Activated B cell treated with CpG ODN at 0.5 μM for 24 hours (primary cell): ENCODE results near the gene NKAIN1. TPM values are rescaled to one million over a fixed set of nuclear protein-coding genes. Genes with fewer than 3 reads are reported as not detected.

Source experiments
- ATAC-seq: fragments of 200-7000 bp; cut with Tn5 transposase; one replicate; pipeline ENCODE4 v1.10.0; 2021; ENCODE audit warnings: low read depth, mild to moderate bottlenecking, moderate library complexity
- CTCF ChIA-PET: fragments of 350-600 bp; sonication (Branson Sonifier 250); formaldehyde crosslinking; loops from one replicate; lab custom pipeline; 2021; ENCODE audit warnings: antibody characterized with exemption; lab: Charles Lee
- POLR2A ChIA-PET: fragments of 350-600 bp; sonication (Branson Sonifier 250); formaldehyde crosslinking; loops from one replicate; lab custom pipeline; 2021; ENCODE audit warnings: antibody characterized with exemption; lab: Charles Lee
- DNase-seq: peaks from one replicate; pipeline ENCODE4 v3.0.0; 2022
- H3K27ac Mint-ChIP-seq: one replicate; pipeline ENCODE4 v1.8.0; 2020; ENCODE audit warnings: mixed read lengths
- H3K27me3 Mint-ChIP-seq: one replicate; pipeline ENCODE4 v1.8.0; 2021; ENCODE audit warnings: mixed read lengths
- H3K36me3 Mint-ChIP-seq: one replicate; pipeline ENCODE4 v1.8.0; 2021; ENCODE audit warnings: low read depth, mixed read lengths
- H3K4me1 Mint-ChIP-seq: one replicate; pipeline ENCODE4 v1.8.0; 2021; ENCODE audit warnings: mixed read lengths
- H3K4me3 Mint-ChIP-seq: one replicate; pipeline ENCODE4 v1.8.0; 2020; ENCODE audit warnings: mild to moderate bottlenecking, mixed read lengths
- H3K9me3 Mint-ChIP-seq: one replicate; pipeline ENCODE4 v1.8.0; 2020; ENCODE audit warnings: mixed read lengths
- intact Hi-C: fragments of 100-400 bp; cut with micrococcal nuclease; formaldehyde crosslinking; loops from one replicate; pipeline ENCODE4 v1.15.1; 2024
- total RNA-seq: library from RNA; stranded (reverse); gene quantifications from 2 replicates; pipeline ENCODE4 v1.2.3, GENCODE V29; 2022
- TF ChIP-seq, protein P1 (sequence below): fragments of 200-600 bp; IDR thresholded peaks from one replicate; pipeline ENCODE4 v1.8.0; 2022; ENCODE audit warnings: antibody characterized with exemption, mild to moderate bottlenecking

Gene NKAIN1
- total RNA-seq, 1 donor from 2014 or later: not detected

DNA sequence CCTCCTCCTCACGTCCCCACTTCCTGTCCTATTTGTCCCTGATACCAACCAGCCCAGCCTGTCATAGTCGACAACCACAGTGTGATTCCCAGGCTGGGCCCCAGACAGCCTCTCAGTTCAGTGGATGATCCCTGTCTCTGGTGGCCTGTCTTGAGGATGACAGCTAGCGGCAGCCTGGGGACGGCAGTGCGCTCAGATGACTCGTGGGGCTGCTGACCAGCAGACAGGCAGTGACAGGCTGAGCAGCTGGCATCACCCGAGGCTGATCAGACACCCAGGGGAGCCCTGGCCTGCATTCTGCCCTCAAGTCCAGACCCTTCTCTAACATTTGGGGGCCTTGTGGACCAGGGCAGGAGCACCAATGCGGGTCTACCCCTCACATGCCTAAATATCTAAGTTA, 21.0 kb downstream of the NKAIN1 start:
- DNase-seq: no peak
- H3K36me3 Mint-ChIP-seq: no peaks in the 10 kb centered on the region
- H3K9me3 Mint-ChIP-seq: no peaks in the 10 kb centered on the region
- ATAC-seq: no peak
- ChIA-PET POLR2A (no interaction called here), CTCF (no interaction called here)
- no peak overlapping the region for H3K27ac Mint-ChIP-seq
- H3K27me3 Mint-ChIP-seq: peaks cover 3% of the 10 kb centered on the region
- no peak overlapping the region for H3K4me3 Mint-ChIP-seq
- H3K4me1 Mint-ChIP-seq: no peaks in the 10 kb centered on the region
- intact Hi-C loops: no loop called here
- TF ChIP-seq, protein P1, sequence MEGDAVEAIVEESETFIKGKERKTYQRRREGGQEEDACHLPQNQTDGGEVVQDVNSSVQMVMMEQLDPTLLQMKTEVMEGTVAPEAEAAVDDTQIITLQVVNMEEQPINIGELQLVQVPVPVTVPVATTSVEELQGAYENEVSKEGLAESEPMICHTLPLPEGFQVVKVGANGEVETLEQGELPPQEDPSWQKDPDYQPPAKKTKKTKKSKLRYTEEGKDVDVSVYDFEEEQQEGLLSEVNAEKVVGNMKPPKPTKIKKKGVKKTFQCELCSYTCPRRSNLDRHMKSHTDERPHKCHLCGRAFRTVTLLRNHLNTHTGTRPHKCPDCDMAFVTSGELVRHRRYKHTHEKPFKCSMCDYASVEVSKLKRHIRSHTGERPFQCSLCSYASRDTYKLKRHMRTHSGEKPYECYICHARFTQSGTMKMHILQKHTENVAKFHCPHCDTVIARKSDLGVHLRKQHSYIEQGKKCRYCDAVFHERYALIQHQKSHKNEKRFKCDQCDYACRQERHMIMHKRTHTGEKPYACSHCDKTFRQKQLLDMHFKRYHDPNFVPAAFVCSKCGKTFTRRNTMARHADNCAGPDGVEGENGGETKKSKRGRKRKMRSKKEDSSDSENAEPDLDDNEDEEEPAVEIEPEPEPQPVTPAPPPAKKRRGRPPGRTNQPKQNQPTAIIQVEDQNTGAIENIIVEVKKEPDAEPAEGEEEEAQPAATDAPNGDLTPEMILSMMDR: no peak

DNA sequence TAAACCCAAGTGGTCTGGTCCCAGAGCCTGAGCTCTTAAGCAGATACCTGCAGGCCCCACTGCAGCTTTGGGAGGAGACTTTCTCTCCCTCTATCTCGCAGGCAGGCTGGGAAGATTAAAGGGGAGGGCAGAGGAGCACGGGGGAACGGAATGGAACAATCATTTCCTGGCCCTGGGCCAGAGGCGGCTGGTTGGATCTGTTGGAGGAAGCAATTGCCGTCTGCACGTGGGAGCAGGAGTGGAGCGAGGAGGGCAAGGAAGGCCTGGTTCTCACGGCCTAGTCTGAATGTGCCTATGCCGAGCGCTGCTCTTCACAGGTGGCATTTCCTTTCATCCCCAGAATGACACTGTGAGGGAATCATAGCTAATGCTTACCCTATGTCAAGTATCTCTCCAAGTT, 23.7 kb downstream of the NKAIN1 start:
- POLR2A ChIA-PET: no interaction called here
- CTCF ChIA-PET: no interaction called here
- DNase-seq (no peak), ATAC-seq (no peak)
- H3K9me3 Mint-ChIP-seq: peaks cover 3% of the 10 kb centered on the region
- intact Hi-C loops: no loop called here
- TF ChIP-seq, protein P1: no peak
- H3K4me3 Mint-ChIP-seq: no peak overlapping the region
- H3K4me1 Mint-ChIP-seq: no peaks in the 10 kb centered on the region
- H3K27ac Mint-ChIP-seq: no peak overlapping the region
- no peaks in the 10 kb centered on the region for H3K36me3 Mint-ChIP-seq
- H3K27me3 Mint-ChIP-seq: peaks cover 3% of the 10 kb centered on the region

DNA sequence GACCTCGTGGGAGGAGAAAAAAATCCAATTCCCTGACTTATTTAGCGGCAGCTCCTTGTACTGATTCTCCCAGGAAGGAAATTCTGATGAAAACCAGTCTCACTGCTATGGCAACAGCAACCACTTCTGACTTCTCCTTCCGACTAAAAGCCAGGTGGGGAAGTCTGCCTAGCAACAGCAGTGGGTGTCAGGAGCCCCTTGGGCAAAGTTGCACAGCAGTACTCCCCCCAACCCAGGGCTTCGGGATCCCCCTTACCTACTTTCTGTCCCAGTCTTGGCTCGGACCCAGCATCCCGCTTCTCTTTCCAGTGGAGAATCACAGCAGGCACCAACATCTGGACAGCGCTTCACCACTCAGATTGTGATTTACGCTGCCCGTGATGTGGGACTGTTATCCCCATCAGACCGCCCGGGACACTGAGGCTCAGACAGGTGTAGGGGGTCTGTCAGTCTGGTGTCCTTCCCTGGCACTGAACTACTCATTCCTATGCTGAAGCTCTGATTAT, 24.6 kb downstream of the NKAIN1 start:
- H3K27ac Mint-ChIP-seq: no peak overlapping the region
- no peak for DNase-seq
- H3K4me1 Mint-ChIP-seq: no peaks in the 10 kb centered on the region
- ChIA-PET CTCF (no interaction called here), POLR2A (no interaction called here)
- TF ChIP-seq, protein P1: no peak
- peaks cover 3% of the 10 kb centered on the region for H3K9me3 Mint-ChIP-seq
- intact Hi-C loops: no loop called here
- H3K27me3 Mint-ChIP-seq: peaks cover 3% of the 10 kb centered on the region
- no peaks in the 10 kb centered on the region for H3K36me3 Mint-ChIP-seq
- ATAC-seq: no peak
- no peak overlapping the region for H3K4me3 Mint-ChIP-seq

DNA sequence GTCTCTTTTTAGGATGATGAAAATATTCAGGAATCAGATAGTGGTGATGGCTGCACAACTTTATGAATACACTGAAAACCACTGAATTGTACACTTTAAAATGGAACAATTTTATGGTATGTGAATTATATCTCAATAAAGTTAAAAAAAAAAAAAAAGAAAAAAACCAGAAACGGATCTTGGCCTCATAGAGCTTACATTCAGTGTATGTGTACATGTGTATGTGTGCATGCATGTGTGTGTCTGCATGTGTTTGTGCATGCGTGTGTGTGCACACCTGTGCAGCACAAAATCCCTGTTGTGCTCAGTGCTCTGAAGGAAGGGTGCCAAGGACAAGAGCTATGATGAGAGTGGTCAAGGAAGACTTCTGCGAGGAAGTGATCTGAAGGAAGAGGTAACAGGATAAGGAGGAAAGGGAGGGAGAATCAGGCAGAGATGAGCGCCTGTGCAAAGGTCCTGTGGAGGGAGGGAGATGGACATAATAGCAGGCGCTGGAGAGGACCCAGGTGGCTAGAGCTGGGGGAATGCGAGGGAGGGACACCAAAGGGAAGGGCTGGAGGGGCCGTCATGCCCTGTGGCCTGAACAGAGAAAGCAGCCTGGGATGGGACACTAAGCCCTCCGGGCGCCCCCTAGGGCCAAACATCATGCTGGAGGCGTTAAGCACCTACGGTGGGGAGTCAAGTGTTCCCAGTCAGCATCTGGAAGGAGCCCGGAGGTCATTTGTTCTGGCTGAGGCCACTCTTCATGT, 25.2 kb downstream of the NKAIN1 start:
- CTCF ChIA-PET: no interaction called here
- TF ChIP-seq, protein P1: no peak
- DNase-seq: no peak

DNA sequence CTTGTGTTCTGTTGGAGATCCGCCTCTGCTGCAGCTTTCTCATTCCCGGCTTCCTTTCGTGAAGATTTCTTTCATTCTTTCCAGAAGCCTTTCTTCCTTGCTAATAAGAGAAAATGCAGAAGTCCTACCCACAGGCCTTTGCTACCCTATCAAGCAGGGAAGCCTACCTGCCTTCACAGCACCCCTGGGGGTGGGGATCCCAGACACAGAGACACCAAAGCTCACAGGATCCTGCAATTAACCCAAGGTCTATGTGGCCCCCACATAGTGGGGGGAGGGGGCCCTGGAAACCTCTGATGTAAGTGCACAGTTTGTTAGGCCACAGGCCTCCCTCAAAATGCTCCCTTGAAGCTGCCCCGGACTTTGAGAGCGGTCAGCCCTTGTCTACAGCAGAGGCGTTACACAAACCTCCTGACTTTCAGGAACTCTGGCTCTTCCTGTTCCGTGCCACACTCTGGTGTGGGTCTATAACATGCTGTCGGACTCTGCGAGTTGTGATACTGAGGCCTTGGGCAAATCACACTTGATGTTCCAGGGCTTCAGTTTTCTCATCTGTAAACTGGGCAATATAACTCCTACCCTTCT, 31.2 kb downstream of the NKAIN1 start:
- intact Hi-C loops: no loop called here
- H3K27me3 Mint-ChIP-seq: peaks cover 8% of the 10 kb centered on the region
- ATAC-seq: no peak

More for the DNA sequence above, 25.2 kb downstream of the NKAIN1 start:
- Mint-ChIP-seq H3K9me3 (peaks cover 3% of the 10 kb centered on the region), H3K36me3 (no peaks in the 10 kb centered on the region), H3K4me3 (no peak overlapping the region), H3K27ac (no peak overlapping the region), H3K27me3 (peaks cover 3% of the 10 kb centered on the region), H3K4me1 (no peaks in the 10 kb centered on the region)
- intact Hi-C loops: no loop called here
- POLR2A ChIA-PET: no interaction called here
- no peak for ATAC-seq

More for the DNA sequence above, 31.2 kb downstream of the NKAIN1 start:
- Mint-ChIP-seq H3K9me3 (peaks cover 3% of the 10 kb centered on the region), H3K4me3 (no peak overlapping the region), H3K36me3 (no peaks in the 10 kb centered on the region), H3K4me1 (no peaks in the 10 kb centered on the region), H3K27ac (no peak overlapping the region)
- TF ChIP-seq, protein P1: no peak
- ChIA-PET CTCF (no interaction called here), POLR2A (no interaction called here)
- DNase-seq: no peak
